HUES6 (cell line): Measurements from ENCODE around the gene SGMS1.
A peak's percentile ranks its signal among the peaks of the same experiment; 100 is the strongest.

Experiments used
- H3K27ac ChIP-seq: 2 replicates; pipeline ENCODE4 v1.7.0; 2013; ENCODE audit warnings: low read depth, mild to moderate bottlenecking, low read length, inconsistent platforms
- H3K27me3 ChIP-seq: 2 replicates; pipeline ENCODE4 v1.6.1; 2013; ENCODE audit warnings: low read length; ENCODE audit not compliant: control insufficient read depth, insufficient read depth
- H3K36me3 ChIP-seq: 2 replicates; pipeline ENCODE4 v1.6.1; 2013; ENCODE audit warnings: low read length; ENCODE audit not compliant: control insufficient read depth, insufficient read depth
- H3K4me1 ChIP-seq: 2 replicates; pipeline ENCODE4 v1.6.1; 2013; ENCODE audit warnings: low read length; ENCODE audit not compliant: control insufficient read depth, insufficient read depth
- H3K4me3 ChIP-seq: 2 replicates; pipeline ENCODE4 v1.5.1; 2013; ENCODE audit warnings: low read depth, low read length
- H3K9ac ChIP-seq: one replicate; pipeline ENCODE4 v1.6.1; 2013; ENCODE audit warnings: mild to moderate bottlenecking, low read length
- H3K9me3 ChIP-seq: 2 replicates; pipeline ENCODE4 v1.6.1; 2013; ENCODE audit warnings: low read depth, low read length; ENCODE audit not compliant: control insufficient read depth, insufficient read depth

Gene SGMS1

GRCh38 chr10:50325449-50326171, 298.1 kb downstream of the SGMS1 start:
- no peaks in the 10 kb centered on the region for H3K36me3 ChIP-seq
- peak overlapping the region; percentile 3; the same call in 1 of the 2 replicates for H3K4me3 ChIP-seq
- H3K9me3 ChIP-seq, result no peaks in the 10 kb centered on the region
- no peak overlapping the region for H3K9ac ChIP-seq
- peaks cover 23% of the 10 kb centered on the region for H3K4me1 ChIP-seq
- H3K27me3 ChIP-seq, result no peaks in the 10 kb centered on the region
- no peak overlapping the region for H3K27ac ChIP-seq

- Histone ChIP-seq H3K9me3 (no peaks in the 10 kb centered on the region), H3K27me3 (no peaks in the 10 kb centered on the region), H3K27ac (no peak overlapping the region), H3K9ac (no peak overlapping the region), H3K4me1 (peaks cover 23% of the 10 kb centered on the region), H3K36me3 (no peaks in the 10 kb centered on the region), H3K4me3 (peak overlapping the region; percentile 3; the same call in 1 of the 2 replicates)
Observed at GRCh38 chr10:50324680-50325393, 298.9 kb downstream of the SGMS1 start.

- H3K4me1 ChIP-seq, result peaks cover 23% of the 10 kb centered on the region
- H3K4me3 ChIP-seq, result no peak overlapping the region
- H3K27ac ChIP-seq, result no peak overlapping the region
- no peak overlapping the region for H3K9ac ChIP-seq
- H3K9me3 ChIP-seq, result no peaks in the 10 kb centered on the region
- no peaks in the 10 kb centered on the region for H3K36me3 ChIP-seq
- H3K27me3 ChIP-seq, result no peaks in the 10 kb centered on the region
Observed at GRCh38 chr10:50324046-50324445, 299.7 kb downstream of the SGMS1 start.

GRCh38 chr10:50322077-50322476, 301.7 kb downstream of the SGMS1 start:
- no peak overlapping the region for H3K27ac ChIP-seq
- no peaks in the 10 kb centered on the region for H3K36me3 ChIP-seq
- H3K9ac ChIP-seq, result no peak overlapping the region
- no peaks in the 10 kb centered on the region for H3K27me3 ChIP-seq
- no peaks in the 10 kb centered on the region for H3K9me3 ChIP-seq
- H3K4me1 ChIP-seq, result peaks cover 23% of the 10 kb centered on the region
- no peak overlapping the region for H3K4me3 ChIP-seq

GRCh38 chr10:50318129-50318528, 305.6 kb downstream of the SGMS1 start:
- H3K27me3 ChIP-seq, result no peaks in the 10 kb centered on the region
- no peaks in the 10 kb centered on the region for H3K4me1 ChIP-seq
- no peaks in the 10 kb centered on the region for H3K9me3 ChIP-seq
- no peak overlapping the region for H3K4me3 ChIP-seq
- no peak overlapping the region for H3K9ac ChIP-seq
- H3K36me3 ChIP-seq, result no peaks in the 10 kb centered on the region
- H3K27ac ChIP-seq, result no peak overlapping the region

- Histone ChIP-seq H3K4me3 (no peak overlapping the region), H3K36me3 (no peaks in the 10 kb centered on the region), H3K27me3 (no peaks in the 10 kb centered on the region), H3K4me1 (no peaks in the 10 kb centered on the region), H3K27ac (no peak overlapping the region), H3K9me3 (no peaks in the 10 kb centered on the region), H3K9ac (no peak overlapping the region)
Observed at GRCh38 chr10:50316695-50317648, 306.8 kb downstream of the SGMS1 start.

- Histone ChIP-seq H3K9me3 (no peaks in the 10 kb centered on the region), H3K4me3 (no peak overlapping the region), H3K4me1 (no peaks in the 10 kb centered on the region), H3K27me3 (no peaks in the 10 kb centered on the region), H3K36me3 (no peaks in the 10 kb centered on the region), H3K27ac (no peak overlapping the region), H3K9ac (no peak overlapping the region)
Observed at GRCh38 chr10:50316174-50316573, 307.6 kb downstream of the SGMS1 start.

- Histone ChIP-seq H3K9ac (no peak overlapping the region), H3K4me1 (no peaks in the 10 kb centered on the region), H3K27me3 (no peaks in the 10 kb centered on the region), H3K9me3 (no peaks in the 10 kb centered on the region), H3K4me3 (no peak overlapping the region), H3K36me3 (no peaks in the 10 kb centered on the region), H3K27ac (no peak overlapping the region)
Observed at GRCh38 chr10:50315424-50315823, 308.3 kb downstream of the SGMS1 start.

- Histone ChIP-seq H3K4me3 (no peak overlapping the region), H3K9ac (no peak overlapping the region), H3K4me1 (no peaks in the 10 kb centered on the region), H3K27me3 (no peaks in the 10 kb centered on the region), H3K36me3 (no peaks in the 10 kb centered on the region), H3K9me3 (no peaks in the 10 kb centered on the region), H3K27ac (no peak overlapping the region)
Observed at GRCh38 chr10:50314169-50315071, 309.3 kb downstream of the SGMS1 start.
